HUES6 (cell line): Measurements from ENCODE around the gene PNLIPRP2.
A peak's percentile ranks its signal among the peaks of the same experiment; 100 is the strongest.

Experiments used
- H3K27ac ChIP-seq: 2 replicates; pipeline ENCODE4 v1.7.0; 2013; ENCODE audit warnings: low read depth, mild to moderate bottlenecking, low read length, inconsistent platforms
- H3K27me3 ChIP-seq: 2 replicates; pipeline ENCODE4 v1.6.1; 2013; ENCODE audit warnings: low read length; ENCODE audit not compliant: control insufficient read depth, insufficient read depth
- H3K36me3 ChIP-seq: 2 replicates; pipeline ENCODE4 v1.6.1; 2013; ENCODE audit warnings: low read length; ENCODE audit not compliant: control insufficient read depth, insufficient read depth
- H3K4me1 ChIP-seq: 2 replicates; pipeline ENCODE4 v1.6.1; 2013; ENCODE audit warnings: low read length; ENCODE audit not compliant: control insufficient read depth, insufficient read depth
- H3K4me3 ChIP-seq: 2 replicates; pipeline ENCODE4 v1.5.1; 2013; ENCODE audit warnings: low read depth, low read length
- H3K9ac ChIP-seq: one replicate; pipeline ENCODE4 v1.6.1; 2013; ENCODE audit warnings: mild to moderate bottlenecking, low read length
- H3K9me3 ChIP-seq: 2 replicates; pipeline ENCODE4 v1.6.1; 2013; ENCODE audit warnings: low read depth, low read length; ENCODE audit not compliant: control insufficient read depth, insufficient read depth

Gene PNLIPRP2

DNA sequence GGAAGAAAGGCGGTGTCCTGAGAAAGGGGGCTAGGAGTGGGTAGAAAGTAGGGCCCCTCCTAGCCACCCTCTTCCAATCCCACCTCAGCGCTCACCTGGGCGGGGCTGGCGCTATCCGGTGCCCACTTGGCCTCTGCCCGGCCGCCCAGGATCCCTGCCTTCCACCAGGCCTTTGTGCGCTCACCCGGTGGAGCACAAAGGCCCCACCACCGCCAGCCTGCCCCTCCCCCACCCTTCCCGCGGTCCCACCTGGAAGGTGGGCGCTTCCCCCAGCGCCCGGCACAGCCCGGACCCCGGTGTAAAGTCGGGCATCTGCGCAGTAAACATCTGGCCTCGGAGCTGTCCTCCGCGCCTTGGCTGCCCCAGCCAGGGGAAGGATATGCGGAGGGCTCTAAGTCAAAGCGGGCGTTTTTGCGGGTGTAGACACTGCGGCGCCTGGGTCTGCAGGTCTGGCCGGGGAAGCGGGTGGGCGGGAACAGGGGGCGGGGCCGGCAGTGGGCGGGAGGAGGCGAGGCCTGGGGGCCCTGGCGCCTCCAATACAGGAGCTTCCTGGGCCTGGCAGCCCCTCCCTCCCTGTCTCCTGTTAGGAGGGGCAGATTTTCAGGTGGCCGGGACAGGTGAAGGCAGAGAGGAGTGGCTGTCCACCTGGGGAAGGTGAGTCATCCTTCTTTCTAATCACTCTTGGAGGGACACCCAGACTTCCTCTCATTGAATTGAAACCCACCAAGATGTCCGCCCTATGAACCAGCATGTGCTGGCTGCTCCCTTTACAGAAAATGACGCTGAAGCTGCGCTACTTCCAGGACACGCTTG lies 49.3 kb downstream of the PNLIPRP2 start:
- H3K4me1 ChIP-seq: peaks cover 18% of the 10 kb centered on the region
- H3K9ac ChIP-seq: peak overlapping the region; percentile 81
- peaks cover 16% of the 10 kb centered on the region for H3K36me3 ChIP-seq
- no peaks in the 10 kb centered on the region for H3K27me3 ChIP-seq
- H3K4me3 ChIP-seq: peak overlapping the region; percentile 75
- peak overlapping the region; percentile 70; the same call in 1 of the 2 replicates for H3K27ac ChIP-seq
- no peaks in the 10 kb centered on the region for H3K9me3 ChIP-seq

- Histone ChIP-seq H3K27me3 (no peaks in the 10 kb centered on the region), H3K9me3 (no peaks in the 10 kb centered on the region), H3K9ac (no peak overlapping the region), H3K36me3 (peaks cover 16% of the 10 kb centered on the region), H3K4me1 (peaks cover 19% of the 10 kb centered on the region), H3K27ac (no peak overlapping the region), H3K4me3 (peak overlapping the region; percentile 75)
Measured at GRCh38 chr10:116670706-116671105, 50.0 kb downstream of the PNLIPRP2 start.

GRCh38 chr10:116671274-116671926 lies 50.6 kb downstream of the PNLIPRP2 start:
- H3K27me3 ChIP-seq: no peaks in the 10 kb centered on the region
- peaks cover 16% of the 10 kb centered on the region for H3K36me3 ChIP-seq
- peaks cover 26% of the 10 kb centered on the region for H3K4me1 ChIP-seq
- H3K9ac ChIP-seq: no peak overlapping the region
- H3K4me3 ChIP-seq: no peak overlapping the region
- no peaks in the 10 kb centered on the region for H3K9me3 ChIP-seq
- H3K27ac ChIP-seq: no peak overlapping the region

GRCh38 chr10:116672891-116673290 lies 52.1 kb downstream of the PNLIPRP2 start:
- Histone ChIP-seq H3K4me3 (no peak overlapping the region), H3K27me3 (no peaks in the 10 kb centered on the region), H3K9me3 (no peaks in the 10 kb centered on the region), H3K27ac (no peak overlapping the region), H3K36me3 (peaks cover 4% of the 10 kb centered on the region), H3K9ac (no peak overlapping the region), H3K4me1 (peaks cover 26% of the 10 kb centered on the region)

DNA sequence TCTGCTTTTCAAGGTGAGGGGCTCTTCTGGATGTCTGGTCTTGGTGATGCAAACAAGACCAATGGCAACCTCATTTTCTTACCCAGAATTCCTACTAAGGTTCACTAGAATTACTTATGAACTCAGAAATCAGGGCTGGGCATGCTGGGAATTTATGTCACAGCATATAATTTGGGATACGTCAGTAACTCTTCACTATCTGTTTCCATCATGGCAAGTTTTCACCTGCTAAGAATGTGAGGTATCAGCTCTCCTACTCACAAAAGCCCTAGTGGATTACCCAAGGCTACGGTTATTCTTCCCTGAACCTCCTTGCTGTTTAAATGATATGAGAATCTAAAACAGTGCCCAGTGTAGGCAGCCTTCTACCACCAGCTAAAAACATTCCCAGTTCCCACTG lies 53.1 kb downstream of the PNLIPRP2 start:
- no peak overlapping the region for H3K27ac ChIP-seq
- no peak overlapping the region for H3K4me3 ChIP-seq

DNA sequence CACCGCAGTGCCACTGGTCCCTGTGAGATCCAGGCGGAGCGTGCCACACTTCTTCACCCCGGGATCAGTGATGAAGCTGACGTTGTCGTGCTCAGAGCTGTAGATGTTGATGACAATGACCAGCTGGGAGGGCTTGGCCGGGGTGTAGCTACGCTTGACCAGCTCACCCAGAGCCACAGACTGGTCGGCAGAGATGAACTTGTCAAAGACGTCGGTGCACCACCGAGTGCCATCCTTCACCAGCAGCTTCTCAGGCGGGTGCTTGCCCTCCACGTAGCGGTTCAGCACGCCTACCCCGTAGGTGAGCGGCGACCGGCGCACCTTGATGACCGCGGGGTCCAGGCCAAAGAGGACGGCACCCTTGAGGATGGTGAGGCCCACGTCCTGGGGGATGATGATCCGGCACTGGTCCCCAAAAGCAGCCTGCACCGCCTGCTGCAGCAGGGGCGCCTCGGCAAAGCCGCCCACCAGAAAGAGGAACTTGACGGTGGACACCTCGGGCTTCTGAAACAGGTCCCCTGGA lies 54.2 kb downstream of the PNLIPRP2 start:
- Histone ChIP-seq H3K27me3 (no peaks in the 10 kb centered on the region), H3K4me3 (no peak overlapping the region), H3K9me3 (no peaks in the 10 kb centered on the region), H3K9ac (no peak overlapping the region), H3K4me1 (peaks cover 20% of the 10 kb centered on the region), H3K36me3 (no peaks in the 10 kb centered on the region; the same call in 1 of the 2 replicates), H3K27ac (no peak overlapping the region)

More for the DNA sequence above, 53.1 kb downstream of the PNLIPRP2 start:
- no peaks in the 10 kb centered on the region for H3K9me3 ChIP-seq
- H3K36me3 ChIP-seq: no peaks in the 10 kb centered on the region; the same call in 1 of the 2 replicates
- peaks cover 26% of the 10 kb centered on the region for H3K4me1 ChIP-seq
- H3K27me3 ChIP-seq: no peaks in the 10 kb centered on the region
- no peak overlapping the region for H3K9ac ChIP-seq

DNA sequence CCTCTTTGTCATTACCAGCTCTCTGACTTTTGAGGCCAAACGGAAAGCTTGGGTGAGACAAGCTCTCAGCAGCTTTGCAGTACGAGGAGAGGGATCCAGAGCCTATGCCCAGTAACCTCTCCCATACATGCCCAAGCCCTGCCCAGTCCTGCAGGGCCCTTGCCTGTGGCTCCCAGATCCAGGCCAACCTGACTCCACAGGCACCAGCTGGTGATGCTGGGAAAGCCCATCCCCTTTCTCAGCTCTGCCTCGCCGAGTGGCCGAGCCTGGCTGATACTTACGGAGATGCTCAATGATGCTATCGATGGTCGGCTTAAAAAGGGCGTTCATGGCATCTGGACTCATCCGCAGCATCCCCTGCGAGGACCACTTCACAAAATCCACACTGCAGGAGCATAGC lies 55.4 kb downstream of the PNLIPRP2 start:
- Histone ChIP-seq H3K27me3 (no peaks in the 10 kb centered on the region), H3K27ac (no peak overlapping the region), H3K9me3 (no peaks in the 10 kb centered on the region), H3K4me3 (no peak overlapping the region), H3K9ac (no peak overlapping the region), H3K36me3 (no peaks in the 10 kb centered on the region; the same call in 1 of the 2 replicates), H3K4me1 (peaks cover 12% of the 10 kb centered on the region)

- Histone ChIP-seq H3K36me3 (no peaks in the 10 kb centered on the region; the same call in 1 of the 2 replicates), H3K4me3 (no peak overlapping the region), H3K4me1 (peaks cover 8% of the 10 kb centered on the region), H3K9me3 (no peaks in the 10 kb centered on the region), H3K27me3 (no peaks in the 10 kb centered on the region), H3K9ac (no peak overlapping the region), H3K27ac (no peak overlapping the region)
Measured at GRCh38 chr10:116676633-116677032, 55.9 kb downstream of the PNLIPRP2 start.

DNA sequence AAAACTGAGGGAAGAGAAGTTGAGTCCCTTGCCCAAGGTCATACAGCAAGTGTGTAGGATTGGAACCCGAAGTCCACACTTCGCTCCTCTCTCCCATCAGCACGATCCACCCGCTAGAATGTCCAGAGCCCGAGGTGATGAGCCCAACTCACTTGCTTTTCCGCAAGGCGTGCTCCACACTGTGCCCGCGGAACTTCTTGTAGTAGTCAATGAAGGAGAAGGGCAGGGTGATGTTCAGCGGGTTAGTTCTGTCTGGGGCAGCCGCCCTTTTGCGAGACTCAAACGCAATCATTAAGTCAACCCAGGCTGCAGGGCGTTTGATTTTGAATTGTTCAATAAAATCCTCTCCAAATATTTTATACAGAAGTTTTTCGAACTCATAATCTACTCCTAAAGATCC lies 58.6 kb downstream of the PNLIPRP2 start:
- Histone ChIP-seq H3K4me3 (no peak overlapping the region), H3K9me3 (no peaks in the 10 kb centered on the region), H3K27me3 (no peaks in the 10 kb centered on the region), H3K27ac (no peak overlapping the region), H3K4me1 (peaks cover 11% of the 10 kb centered on the region), H3K36me3 (no peaks in the 10 kb centered on the region; the same call in 1 of the 2 replicates), H3K9ac (no peak overlapping the region)

- Histone ChIP-seq H3K4me1 (peaks cover 5% of the 10 kb centered on the region; the same call in 1 of the 2 replicates), H3K4me3 (no peak overlapping the region), H3K36me3 (no peaks in the 10 kb centered on the region), H3K27me3 (no peaks in the 10 kb centered on the region), H3K27ac (no peak overlapping the region), H3K9me3 (no peaks in the 10 kb centered on the region), H3K9ac (no peak overlapping the region)
Measured at GRCh38 chr10:116683166-116683565, 62.4 kb downstream of the PNLIPRP2 start.

GRCh38 chr10:116683821-116684220 lies 63.1 kb downstream of the PNLIPRP2 start:
- Histone ChIP-seq H3K4me3 (no peak overlapping the region), H3K9me3 (no peaks in the 10 kb centered on the region), H3K27me3 (no peaks in the 10 kb centered on the region), H3K36me3 (no peaks in the 10 kb centered on the region), H3K9ac (no peak overlapping the region), H3K27ac (no peak overlapping the region), H3K4me1 (peaks cover 12% of the 10 kb centered on the region; the same call in 1 of the 2 replicates)
